Measurements from ENCODE around the gene NHS.
A peak's percentile ranks its signal among the peaks of the same experiment; 100 is the strongest.

The NHS gene

GRCh38 chrX:17656556-17656955 is 281.6 kb downstream of the NHS start:
- no peaks in the 10 kb centered on the region for H3K27me3 ChIP-seq (replicated peaks)
- no peaks in the 10 kb centered on the region for H3K36me3 ChIP-seq (replicated peaks)
- no peak overlapping the region for H3K4me3 ChIP-seq (ENCODE audit: low read depth, low read length)
- TF ChIP-seq CTCF (IDR thresholded peaks at IDR 0.05; ENCODE audit: low read depth, low read length, missing control alignments): no peak
- no peak overlapping the region for H3K27ac ChIP-seq
- no peak for DNase-seq
- in situ Hi-C loops (cut with HindIII; ENCODE audit: low pct_ligation_motif_present, low sequenced_read_pairs): no loop called here

- no peaks in the 10 kb centered on the region for H3K36me3 ChIP-seq (replicated peaks)
- no peak for DNase-seq
- no peak for TF ChIP-seq CTCF (IDR thresholded peaks at IDR 0.05; ENCODE audit: low read depth, low read length, missing control alignments)
- H3K27me3 ChIP-seq (replicated peaks): no peaks in the 10 kb centered on the region
- H3K4me3 ChIP-seq (ENCODE audit: low read depth, low read length): no peak overlapping the region
- in situ Hi-C loops (cut with HindIII; ENCODE audit: low pct_ligation_motif_present, low sequenced_read_pairs): no loop called here
- H3K27ac ChIP-seq: no peak overlapping the region
Observed at GRCh38 chrX:17662391-17662790, 287.4 kb downstream of the NHS start.

DNA sequence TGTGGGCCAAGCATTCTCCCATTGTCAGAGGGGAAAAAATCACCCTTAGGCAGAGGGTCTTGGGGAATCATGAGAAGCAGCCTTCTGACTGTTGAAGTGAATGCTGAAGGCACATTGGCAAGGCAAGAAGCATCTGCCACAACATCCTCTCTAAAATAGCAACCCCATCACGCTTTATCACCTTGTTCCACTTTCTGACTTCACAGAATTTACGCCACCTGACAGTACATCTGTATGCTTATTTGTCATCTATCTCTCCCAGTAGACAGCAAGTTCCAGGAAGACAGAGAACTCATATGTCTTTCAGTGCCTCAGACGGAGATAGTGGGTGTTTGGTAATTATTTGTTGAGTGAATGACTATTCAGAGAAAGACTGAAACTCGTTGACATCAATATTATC is 293.9 kb downstream of the NHS start:
- Histone ChIP-seq H3K27ac (no peak overlapping the region), H3K36me3 (replicated peaks) (no peaks in the 10 kb centered on the region), H3K4me3 (ENCODE audit: low read depth, low read length) (no peak overlapping the region), H3K27me3 (replicated peaks) (no peaks in the 10 kb centered on the region)
- no peak for DNase-seq
- TF ChIP-seq CTCF (IDR thresholded peaks at IDR 0.05; ENCODE audit: low read depth, low read length, missing control alignments): no peak
- in situ Hi-C loops (cut with HindIII; ENCODE audit: low pct_ligation_motif_present, low sequenced_read_pairs): no loop called here

DNA sequence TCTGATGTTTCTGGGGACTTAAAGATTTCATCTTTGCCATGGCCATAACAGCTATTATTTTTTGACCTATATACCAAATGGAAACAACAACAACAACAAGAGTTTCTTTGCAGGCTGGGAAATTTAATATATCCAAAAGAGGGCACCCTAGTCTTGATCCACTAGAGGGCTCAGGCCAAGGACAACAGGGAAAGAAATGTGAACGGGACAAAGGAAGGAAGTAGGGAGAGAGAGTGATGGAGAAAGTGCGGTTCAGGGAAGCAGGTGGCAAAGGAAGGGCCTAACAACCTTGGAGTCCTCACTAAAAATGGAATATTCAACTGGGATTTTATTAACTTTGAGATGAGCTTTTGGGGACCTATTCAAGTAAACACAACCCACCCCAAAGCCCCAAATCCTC is 294.5 kb downstream of the NHS start:
- Histone ChIP-seq H3K27ac (no peak overlapping the region), H3K4me3 (ENCODE audit: low read depth, low read length) (no peak overlapping the region), H3K27me3 (replicated peaks) (no peaks in the 10 kb centered on the region), H3K36me3 (replicated peaks) (no peaks in the 10 kb centered on the region)
- in situ Hi-C loops (cut with HindIII; ENCODE audit: low pct_ligation_motif_present, low sequenced_read_pairs): no loop called here
- TF ChIP-seq CTCF (IDR thresholded peaks at IDR 0.05; ENCODE audit: low read depth, low read length, missing control alignments): peak; percentile 8
- no peak for DNase-seq

GRCh38 chrX:17669891-17670290 is 294.9 kb downstream of the NHS start:
- Histone ChIP-seq H3K4me3 (ENCODE audit: low read depth, low read length) (no peak overlapping the region), H3K36me3 (replicated peaks) (no peaks in the 10 kb centered on the region), H3K27me3 (replicated peaks) (no peaks in the 10 kb centered on the region), H3K27ac (no peak overlapping the region)
- no peak for DNase-seq
- in situ Hi-C loops (cut with HindIII; ENCODE audit: low pct_ligation_motif_present, low sequenced_read_pairs): no loop called here
- TF ChIP-seq CTCF (IDR thresholded peaks at IDR 0.05; ENCODE audit: low read depth, low read length, missing control alignments): no peak

DNA sequence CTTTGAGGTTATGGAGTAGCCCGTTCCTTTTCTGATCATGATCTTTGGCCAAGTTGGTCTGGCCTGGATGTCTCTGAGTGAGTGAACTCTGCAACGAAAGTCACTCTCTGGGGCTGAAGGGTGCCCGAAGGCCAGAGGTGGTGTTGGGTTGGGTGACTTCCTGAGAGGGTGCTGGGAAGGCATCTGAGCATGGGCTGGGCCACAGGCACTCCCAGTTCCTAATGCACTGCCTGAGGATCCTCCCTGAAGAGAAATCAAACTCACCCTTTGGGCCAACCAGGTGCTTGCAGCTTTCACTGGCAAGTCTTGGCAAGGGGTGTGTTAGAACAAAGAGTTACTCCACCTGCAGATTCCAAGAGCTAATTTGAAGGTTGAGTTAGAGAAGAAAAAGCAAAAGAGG is 295.9 kb downstream of the NHS start:
- in situ Hi-C loops (cut with HindIII; ENCODE audit: low pct_ligation_motif_present, low sequenced_read_pairs): no loop called here
- Histone ChIP-seq H3K36me3 (replicated peaks) (no peaks in the 10 kb centered on the region), H3K27me3 (replicated peaks) (no peaks in the 10 kb centered on the region), H3K27ac (no peak overlapping the region), H3K4me3 (ENCODE audit: low read depth, low read length) (no peak overlapping the region)
- no peak for TF ChIP-seq CTCF (IDR thresholded peaks at IDR 0.05; ENCODE audit: low read depth, low read length, missing control alignments)
- no peak for DNase-seq

All from brain microvascular endothelial cell (primary cell).